Neural progenitor cell (in vitro differentiated cells): ENCODE results near the gene ATP6V0C. TPM values are rescaled to one million over a fixed set of nuclear protein-coding genes. Genes with fewer than 3 reads are reported as not detected.

Source experiments
- DNase-seq: peaks from one replicate; pipeline ENCODE4 v3.0.0-alpha.2; 2016; ENCODE audit warnings: low spot score
- H2AFZ ChIP-seq: fragments of 200-600 bp; sonication (generic); replicated peaks from 2 replicates; pipeline ENCODE4 v1.6.1; 2016; ENCODE audit warnings: antibody characterized with exemption
- H3F3A ChIP-seq: fragments of 200-600 bp; sonication (generic); 2 replicates; pipeline ENCODE4 v1.6.1; 2016; ENCODE audit warnings: antibody characterized with exemption, low read depth
- H3K27ac ChIP-seq: fragments of 200-600 bp; sonication (generic); 2 replicates; pipeline ENCODE4 v1.5.1; 2016; ENCODE audit warnings: mild to moderate bottlenecking
- H3K27me3 ChIP-seq: fragments of 200-600 bp; sonication (generic); 2 replicates; pipeline ENCODE4 v1.6.1; 2016; ENCODE audit warnings: mild to moderate bottlenecking, moderate library complexity
- H3K36me3 ChIP-seq: fragments of 200-600 bp; sonication (generic); 2 replicates; pipeline ENCODE4 v1.5.1; 2016
- H3K4me1 ChIP-seq: fragments of 200-600 bp; sonication (generic); 2 replicates; pipeline ENCODE4 v1.6.1; 2016; ENCODE audit warnings: mixed run types
- H3K4me2 ChIP-seq: fragments of 200-600 bp; sonication (generic); 2 replicates; pipeline ENCODE4 v1.6.1; 2016
- H3K4me3 ChIP-seq: fragments of 200-600 bp; sonication (generic); 2 replicates; pipeline ENCODE4 v1.5.1; 2016
- H3K79me2 ChIP-seq: fragments of 200-600 bp; sonication (generic); 2 replicates; pipeline ENCODE4 v1.6.1; 2016; ENCODE audit warnings: low read depth
- H3K9ac ChIP-seq: fragments of 200-600 bp; sonication (generic); 2 replicates; pipeline ENCODE4 v1.6.1; 2016
- H3K9me3 ChIP-seq: fragments of 200-600 bp; sonication (generic); 2 replicates; pipeline ENCODE4 v1.5.1; 2016; ENCODE audit warnings: low read depth
- H4K20me1 ChIP-seq: fragments of 200-600 bp; sonication (generic); 2 replicates; pipeline ENCODE4 v1.6.1; 2016; ENCODE audit warnings: low read depth
- H3K27ac Mint-ChIP-seq: 3 replicates; pipeline ENCODE4 v1.8.0; 2021; ENCODE audit warnings: mixed read lengths
- H3K27me3 Mint-ChIP-seq: 2 replicates; pipeline ENCODE4 v1.8.0; 2022; ENCODE audit warnings: low read depth, mild to moderate bottlenecking, inconsistent platforms, moderate library complexity, mixed read lengths; ENCODE audit not compliant: insufficient read depth
- H3K36me3 Mint-ChIP-seq: 3 replicates; pipeline ENCODE4 v1.8.0; 2021; ENCODE audit warnings: mixed read lengths
- H3K4me1 Mint-ChIP-seq: 3 replicates; pipeline ENCODE4 v1.8.0; 2021; ENCODE audit warnings: mixed read lengths
- H3K4me3 Mint-ChIP-seq: 3 replicates; pipeline ENCODE4 v1.8.0; 2021; ENCODE audit warnings: mild to moderate bottlenecking, moderate library complexity, mixed read lengths
- H3K9me3 Mint-ChIP-seq: 3 replicates; pipeline ENCODE4 v1.8.0; 2020; ENCODE audit warnings: mixed read lengths
- EZH2 ChIP-seq: fragments of 200-600 bp; sonication (generic); IDR thresholded peaks from 2 replicates; pipeline ENCODE4 v1.6.1; 2017; ENCODE audit warnings: antibody characterized with exemption, mild to moderate bottlenecking, moderate library complexity
- EZH2phosphoT487 ChIP-seq: fragments of 200-600 bp; sonication (generic); IDR thresholded peaks from 2 replicates; pipeline ENCODE4 v1.6.1; 2017; ENCODE audit warnings: antibody characterized with exemption
- total RNA-seq: library from RNA; depleted of rRNA; stranded (reverse); fragments of >200 nt; gene quantifications from 2 replicates; pipeline ENCODE4 v1.2.3, GENCODE V29; 2015; ENCODE audit warnings: low replicate concordance
- TF ChIP-seq, protein P1 (sequence below): fragments of 200-600 bp; sonication (generic); IDR thresholded peaks from 2 replicates; pipeline ENCODE4 v1.5.1; 2017; ENCODE audit warnings: antibody characterized with exemption, mild to moderate bottlenecking

The ATP6V0C gene
- total RNA-seq, 1 donor from 2014 or later, result 11.6 TPM

DNA sequence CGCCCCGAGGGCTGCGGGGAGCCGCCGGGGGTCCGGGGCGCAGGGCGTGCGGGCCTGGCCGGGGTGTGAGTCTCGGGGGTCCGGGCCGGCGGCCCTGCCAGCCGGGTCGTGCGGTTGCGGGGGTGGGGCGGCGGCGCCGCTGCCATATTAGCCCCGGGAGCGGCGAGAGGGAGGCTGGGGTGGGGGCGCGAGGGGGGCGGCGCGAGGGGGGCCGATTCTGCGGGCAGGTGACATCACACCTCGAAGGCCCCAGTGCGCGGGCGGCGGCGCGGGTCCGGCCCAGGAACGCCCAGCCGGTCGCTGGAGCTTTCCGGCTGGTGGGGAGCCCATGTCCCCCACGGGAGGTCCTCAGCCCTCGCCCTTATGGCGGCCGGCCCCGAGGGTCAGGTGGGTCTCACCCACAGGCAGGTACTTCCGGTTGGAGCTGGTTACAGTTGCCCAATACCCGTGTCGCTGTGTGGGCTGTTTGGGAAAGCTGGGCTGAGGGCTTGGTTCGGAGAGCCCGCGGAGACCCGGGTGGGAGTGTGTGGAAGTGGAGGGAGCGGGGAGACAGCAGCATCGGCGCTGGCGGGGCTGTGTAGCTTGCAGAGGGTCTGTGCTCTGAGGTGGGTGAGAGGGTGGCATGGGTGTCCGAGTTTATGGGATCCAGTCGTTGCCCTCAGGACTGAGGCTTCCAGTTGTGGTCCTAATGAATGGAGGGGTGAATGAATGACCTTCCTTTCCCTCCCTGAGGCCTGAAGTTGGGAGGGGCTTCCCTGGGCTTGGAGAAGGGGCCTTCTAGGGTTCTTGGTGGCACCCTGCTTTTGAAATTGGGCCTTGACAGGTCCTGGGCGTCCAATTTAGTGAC lies 804 bp downstream of the ATP6V0C start:
- TF ChIP-seq, protein P1, sequence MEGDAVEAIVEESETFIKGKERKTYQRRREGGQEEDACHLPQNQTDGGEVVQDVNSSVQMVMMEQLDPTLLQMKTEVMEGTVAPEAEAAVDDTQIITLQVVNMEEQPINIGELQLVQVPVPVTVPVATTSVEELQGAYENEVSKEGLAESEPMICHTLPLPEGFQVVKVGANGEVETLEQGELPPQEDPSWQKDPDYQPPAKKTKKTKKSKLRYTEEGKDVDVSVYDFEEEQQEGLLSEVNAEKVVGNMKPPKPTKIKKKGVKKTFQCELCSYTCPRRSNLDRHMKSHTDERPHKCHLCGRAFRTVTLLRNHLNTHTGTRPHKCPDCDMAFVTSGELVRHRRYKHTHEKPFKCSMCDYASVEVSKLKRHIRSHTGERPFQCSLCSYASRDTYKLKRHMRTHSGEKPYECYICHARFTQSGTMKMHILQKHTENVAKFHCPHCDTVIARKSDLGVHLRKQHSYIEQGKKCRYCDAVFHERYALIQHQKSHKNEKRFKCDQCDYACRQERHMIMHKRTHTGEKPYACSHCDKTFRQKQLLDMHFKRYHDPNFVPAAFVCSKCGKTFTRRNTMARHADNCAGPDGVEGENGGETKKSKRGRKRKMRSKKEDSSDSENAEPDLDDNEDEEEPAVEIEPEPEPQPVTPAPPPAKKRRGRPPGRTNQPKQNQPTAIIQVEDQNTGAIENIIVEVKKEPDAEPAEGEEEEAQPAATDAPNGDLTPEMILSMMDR, result no peak
- TF ChIP-seq EZH2phosphoT487 (no peak), EZH2 (no peak)
- Histone ChIP-seq H3F3A (peaks cover 31% of the 10 kb centered on the region), H4K20me1 (peaks cover 53% of the 10 kb centered on the region), H3K4me1 (peaks cover 29% of the 10 kb centered on the region), H3K4me2 (peak overlapping the region; percentile 99), H3K36me3 (no peaks in the 10 kb centered on the region), H2AFZ (no peak overlapping the region), H3K9me3 (no peaks in the 10 kb centered on the region), H3K9ac (peak overlapping the region; percentile 98), H3K79me2 (peaks cover 57% of the 10 kb centered on the region), H3K27ac (peak overlapping the region; percentile 100), H3K27me3 (no peaks in the 10 kb centered on the region), H3K4me3 (peak overlapping the region; percentile 99)
- Mint-ChIP-seq H3K4me3 (peak overlapping the region; percentile 93), H3K27me3 (peaks cover 15% of the 10 kb centered on the region), H3K9me3 (no peaks in the 10 kb centered on the region), H3K4me1 (peaks cover 53% of the 10 kb centered on the region), H3K27ac (peak overlapping the region; percentile 92), H3K36me3 (no peaks in the 10 kb centered on the region)
- DNase-seq, result peak; percentile 48

DNA sequence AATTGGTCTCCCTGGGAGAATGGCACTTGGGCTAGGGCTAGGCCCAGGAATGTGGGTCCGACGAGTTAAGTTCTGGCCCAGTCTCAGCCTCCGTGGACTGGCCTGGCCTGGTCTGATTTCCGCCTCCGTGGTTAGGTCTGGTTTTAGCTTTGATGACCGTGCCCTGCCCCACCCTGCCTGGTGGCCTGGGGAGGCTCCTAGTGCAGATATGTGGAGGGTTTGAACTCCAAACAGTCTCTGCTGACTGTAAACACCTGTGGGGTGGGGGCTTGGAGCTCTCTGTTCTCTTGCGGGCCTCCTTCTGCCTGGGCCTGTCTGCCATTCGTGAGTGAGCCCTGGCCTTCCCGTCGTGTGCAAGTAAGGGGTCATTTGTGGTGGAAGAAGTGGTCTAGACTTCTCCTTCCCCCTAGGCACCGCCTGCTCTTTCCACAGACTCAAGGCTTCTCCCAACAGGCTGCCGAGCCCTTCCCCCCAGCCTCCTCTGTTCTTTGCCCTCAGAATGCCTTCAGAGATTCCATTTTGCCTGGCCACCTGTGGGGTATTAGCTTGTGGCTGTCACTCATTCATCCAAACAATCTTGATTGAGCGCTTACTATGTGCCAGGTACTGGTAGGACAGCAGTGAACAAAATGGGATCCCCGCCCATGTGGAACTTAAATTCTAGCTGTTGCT lies 1.6 kb downstream of the ATP6V0C start:
- H3K4me3 ChIP-seq, result peak overlapping the region; percentile 99
- peak overlapping the region; percentile 93 for H3K4me3 Mint-ChIP-seq
- peaks cover 57% of the 10 kb centered on the region for H4K20me1 ChIP-seq
- no peak overlapping the region for H3K9ac ChIP-seq
- no peaks in the 10 kb centered on the region for H3K9me3 ChIP-seq
- H3K27me3 ChIP-seq, result no peaks in the 10 kb centered on the region
- H3K27ac ChIP-seq, result no peak overlapping the region
- peak overlapping the region; percentile 86 for H3K27ac Mint-ChIP-seq
- H3K4me2 ChIP-seq, result peak overlapping the region; percentile 99
- H3K36me3 ChIP-seq, result no peaks in the 10 kb centered on the region
- H3K4me1 ChIP-seq, result peaks cover 29% of the 10 kb centered on the region
- H3K27me3 Mint-ChIP-seq, result peaks cover 19% of the 10 kb centered on the region
- peaks cover 2% of the 10 kb centered on the region for H3K36me3 Mint-ChIP-seq
- peaks cover 55% of the 10 kb centered on the region for H3K4me1 Mint-ChIP-seq
- H2AFZ ChIP-seq, result no peak overlapping the region
- no peak for DNase-seq
- H3K9me3 Mint-ChIP-seq, result no peaks in the 10 kb centered on the region
- peaks cover 57% of the 10 kb centered on the region for H3K79me2 ChIP-seq
- TF ChIP-seq EZH2phosphoT487 (no peak), EZH2 (no peak)
- TF ChIP-seq, protein P1, result no peak
- peaks cover 36% of the 10 kb centered on the region for H3F3A ChIP-seq

DNA sequence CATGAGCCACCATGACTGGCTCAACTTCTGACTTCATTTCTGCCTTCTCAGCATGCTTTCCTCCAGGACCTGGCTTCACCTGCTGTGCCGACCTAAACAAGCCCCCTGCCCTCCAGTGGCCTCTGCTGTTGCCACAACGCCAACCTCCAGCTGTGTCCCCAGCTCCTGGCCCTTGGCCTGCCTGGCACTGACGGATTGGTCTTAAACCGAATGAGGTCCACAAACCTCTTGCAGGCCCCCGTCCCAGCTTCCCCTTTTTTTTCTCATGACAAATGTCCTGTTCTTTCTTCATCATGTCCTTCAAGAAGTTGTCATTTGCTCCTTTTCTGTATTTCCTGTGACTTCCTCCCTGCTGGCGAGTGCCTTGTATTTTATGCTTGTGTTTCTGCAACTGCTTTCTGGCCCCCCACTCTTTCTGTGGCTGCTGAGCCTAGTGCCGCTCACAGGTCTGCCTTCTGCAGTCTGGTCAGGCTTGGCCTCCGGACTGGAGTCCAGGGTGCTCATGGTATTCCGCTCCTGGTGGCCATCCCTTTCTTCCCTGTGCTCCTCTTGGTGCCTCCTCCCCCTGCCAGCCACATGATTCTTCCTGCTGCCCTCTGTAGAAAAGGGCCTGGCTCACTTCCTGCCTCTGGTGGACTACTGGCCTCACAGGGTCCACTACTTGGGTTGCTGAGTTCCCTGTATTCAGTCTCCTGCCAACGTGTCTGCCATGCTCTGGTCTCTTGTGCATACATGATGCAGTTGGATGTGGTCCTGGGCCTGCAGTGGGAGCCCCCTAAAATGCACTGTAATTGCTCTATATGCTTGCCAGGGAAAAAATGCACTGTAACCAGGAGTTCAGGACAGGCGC lies 2.9 kb downstream of the ATP6V0C start:
- H3K79me2 ChIP-seq, result peaks cover 69% of the 10 kb centered on the region
- H3K4me2 ChIP-seq, result no peak overlapping the region
- H3K27me3 Mint-ChIP-seq, result peaks cover 15% of the 10 kb centered on the region
- H4K20me1 ChIP-seq, result peaks cover 63% of the 10 kb centered on the region
- peak overlapping the region; percentile 93 for H3K4me3 Mint-ChIP-seq
- H3K4me1 ChIP-seq, result peaks cover 29% of the 10 kb centered on the region
- H2AFZ ChIP-seq, result no peak overlapping the region
- H3K9me3 Mint-ChIP-seq, result no peaks in the 10 kb centered on the region
- no peak for DNase-seq
- no peaks in the 10 kb centered on the region for H3K36me3 ChIP-seq
- peaks cover 36% of the 10 kb centered on the region for H3F3A ChIP-seq
- no peaks in the 10 kb centered on the region for H3K27me3 ChIP-seq
- no peak overlapping the region for H3K4me3 ChIP-seq
- peaks cover 55% of the 10 kb centered on the region for H3K4me1 Mint-ChIP-seq
- H3K36me3 Mint-ChIP-seq, result peaks cover 2% of the 10 kb centered on the region
- H3K9ac ChIP-seq, result no peak overlapping the region
- peak overlapping the region; percentile 83 for H3K27ac Mint-ChIP-seq
- TF ChIP-seq, protein P1, result no peak
- TF ChIP-seq EZH2 (no peak), EZH2phosphoT487 (no peak)
- H3K9me3 ChIP-seq, result no peaks in the 10 kb centered on the region
- H3K27ac ChIP-seq, result no peak overlapping the region
